IPS-11a (cell line): ENCODE data around the gene NOP9.

ENCODE experiments used
- H3K4me3 ChIP-seq: one replicate; pipeline ENCODE4 v1.5.1; 2013; ENCODE audit warnings: low read depth, low read length, control low read depth

Gene NOP9

GRCh38 chr14:24262821-24263733 lies 36.6 kb upstream of the NOP9 start, which contains the start of gene TGM1:
TSS of gene TGM1 (minus strand) at chr14:24263177. CDS start at chr14:24262352, 825 bp downstream.
- no peak within 1 kb of the TSS for H3K4me3 ChIP-seq

- no peak overlapping the region for H3K4me3 ChIP-seq
Measured at GRCh38 chr14:24263848-24264247, 35.8 kb upstream of the NOP9 start.

- no peak overlapping the region for H3K4me3 ChIP-seq
Measured at GRCh38 chr14:24264298-24264697, 35.4 kb upstream of the NOP9 start.

- no peak overlapping the region for H3K4me3 ChIP-seq
Measured at GRCh38 chr14:24266344-24267244, 33.1 kb upstream of the NOP9 start.

GRCh38 chr14:24267516-24267915 lies 32.1 kb upstream of the NOP9 start:
- no peak overlapping the region for H3K4me3 ChIP-seq

- no peak overlapping the region for H3K4me3 ChIP-seq
Measured at GRCh38 chr14:24268225-24268624, 31.4 kb upstream of the NOP9 start.

- H3K4me3 ChIP-seq = no peak overlapping the region
Measured at GRCh38 chr14:24269368-24269767, 30.3 kb upstream of the NOP9 start.

- H3K4me3 ChIP-seq = no peak overlapping the region
Measured at GRCh38 chr14:24269910-24270536, 29.6 kb upstream of the NOP9 start.

GRCh38 chr14:24270537-24271133 lies 29.0 kb upstream of the NOP9 start:
- H3K4me3 ChIP-seq = peak overlapping the region; percentile 84

GRCh38 chr14:24271134-24271833 lies 28.4 kb upstream of the NOP9 start, which contains the start of gene RABGGTA:
TSS of gene RABGGTA (minus strand) at chr14:24271597. CDS start at chr14:24271115, 482 bp downstream.
- peak within 1 kb of the TSS; percentile 84 for H3K4me3 ChIP-seq

- peak overlapping the region; percentile 84 for H3K4me3 ChIP-seq
Measured at GRCh38 chr14:24271834-24272263, 27.8 kb upstream of the NOP9 start.

GRCh38 chr14:24272467-24272866 lies 27.2 kb upstream of the NOP9 start:
- no peak overlapping the region for H3K4me3 ChIP-seq

- no peak overlapping the region for H3K4me3 ChIP-seq
Measured at GRCh38 chr14:24273422-24273998, 26.1 kb upstream of the NOP9 start.

- H3K4me3 ChIP-seq = no peak overlapping the region
Measured at GRCh38 chr14:24274101-24274543, 25.5 kb upstream of the NOP9 start.

- H3K4me3 ChIP-seq = no peak overlapping the region
Measured at GRCh38 chr14:24277071-24277470, 22.6 kb upstream of the NOP9 start.

GRCh38 chr14:24277606-24278321 lies 21.9 kb upstream of the NOP9 start:
- H3K4me3 ChIP-seq = no peak overlapping the region

- no peak overlapping the region for H3K4me3 ChIP-seq
Measured at GRCh38 chr14:24278424-24278823, 21.2 kb upstream of the NOP9 start.

GRCh38 chr14:24279301-24280186 lies 20.1 kb upstream of the NOP9 start:
- H3K4me3 ChIP-seq = no peak overlapping the region
